ENCODE results near the gene CWC22. TPM values are rescaled to one million over a fixed set of nuclear protein-coding genes. Genes with fewer than 3 reads are reported as not detected.

The CWC22 gene
- total RNA-seq, 4 donors from 2014 or later: 23.3 to 28.3 (median 25.5) TPM

- 75 to 88% methylated on average over 2 to 4 of the region's 4 CpGs for WGBS, 2 donors (ENCODE audit: low coverage in 1 of 2)
- Histone ChIP-seq H3K4me1 (no peaks in the 10 kb centered on the region), H3K36me3 (no peaks in the 10 kb centered on the region), H3K4me3 (no peak overlapping the region), H3K9me3 (peaks cover 0 to 6% (median 0%) of the 10 kb centered on the region in 3 donors), H3K27ac (no peak overlapping the region), H3K27me3 (no peaks in the 10 kb centered on the region)
- TF ChIP-seq POLR2A (IDR thresholded peaks at IDR 0.05) (no peak), CTCF (IDR thresholded peaks at IDR 0.05) (no peak)
- ATAC-seq: no peak
Measured at GRCh38 chr2:179898873-179899272, 108.2 kb downstream of the CWC22 start.

Small RNA genes within 50 kb of the gene (small RNA-seq; reads per million reads assigned to genes)
- gene RF00416: 0 reads per million in 4 donors

Other genes starting within 250 kb of the CWC22 start
- gene ZNF385B, start 145.7 kb downstream of the CWC22 start, total RNA-seq: 1 to 10 TPM; 2.7 to 7.6 (median 3.9) TPM

Data from gastroesophageal sphincter (tissue), 4 donors.